ENCODE results near the gene TSPEAR. TPM values are rescaled to one million over a fixed set of nuclear protein-coding genes. Genes with fewer than 3 reads are reported as not detected.
"Not testable (repeated sequence)": the region's sequence is repeated elsewhere in the genome, so short reads cannot be mapped to it uniquely, and the experiment has no call there.

Gene TSPEAR
- total and polyA plus RNA-seq, 2 donors (not counting 1 experiment from before 2014, with no cell fraction given) = not detected

DNA sequence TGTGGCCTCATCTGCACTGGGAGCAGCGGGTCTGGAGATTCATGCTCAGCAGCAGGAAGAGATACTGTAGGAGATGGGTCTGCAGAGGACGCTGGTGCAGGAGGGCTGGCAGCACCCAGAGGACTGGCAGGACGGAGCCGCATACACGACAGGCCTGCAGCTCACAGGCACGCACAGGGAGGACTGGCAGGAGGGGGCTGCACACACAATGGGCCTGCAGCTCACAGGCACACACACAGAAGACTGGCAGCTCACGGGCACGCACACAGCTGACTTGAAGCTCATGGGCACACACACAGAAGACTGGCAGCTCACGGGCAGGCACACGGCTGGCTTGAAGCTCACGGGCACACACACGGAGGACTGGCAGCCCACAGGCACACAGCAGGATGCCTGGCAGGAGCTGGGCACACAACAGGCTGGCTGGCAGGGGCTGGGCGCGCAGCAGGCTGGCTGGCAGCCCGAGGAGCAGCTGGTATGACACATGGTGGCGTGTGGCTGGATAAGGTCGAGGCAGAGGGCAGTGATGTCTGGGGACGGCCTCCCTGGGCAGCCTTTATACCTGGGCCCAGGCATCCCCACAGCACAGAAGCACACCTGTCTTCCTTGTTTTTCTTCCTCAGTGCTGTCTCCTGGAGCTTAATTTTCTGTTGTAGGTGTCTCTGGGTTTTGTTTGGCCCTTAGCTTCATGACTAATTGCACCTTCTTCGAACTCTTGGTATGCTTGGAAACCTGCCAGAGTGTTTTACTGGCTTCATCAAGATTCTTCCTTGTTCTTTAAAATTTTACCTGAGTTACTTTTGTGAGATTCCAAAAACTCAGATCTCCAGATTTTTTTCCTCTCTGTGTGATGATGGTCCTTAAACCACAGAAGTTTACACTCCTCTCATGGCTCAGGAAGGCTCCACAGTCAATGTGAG lies 44.7 kb downstream of the TSPEAR start, which contains the start of gene KRTAP12-2:
KRTAP12-2 (minus strand) TSS at position 527 of the 920 bp plus-strand sequence; CDS start at position 486, 41 bp downstream.
- Histone ChIP-seq H3K27me3 (ENCODE audit: control insufficient read depth, insufficient read depth, low read length) (no peaks in the 10 kb centered on the region), H3K4me3 (replicated peaks in 1 of 4; ENCODE audit: control extremely low read depth in 1 of 4, insufficient read depth in 1 of 4, low read depth in 3 of 4, low read length in 4 of 4) (no peak within 1 kb of the TSS), H3K79me2 (ENCODE audit: control insufficient read depth, insufficient read depth, low read length) (no peaks in the 10 kb centered on the region), H3K9ac (ENCODE audit: insufficient read depth, low read length) (no peak within 1 kb of the TSS), H3K27ac (ENCODE audit: insufficient read depth, low read length) (no peak within 1 kb of the TSS), H3K9me3 (ENCODE audit: control insufficient read depth, insufficient read depth, low read depth, low read length) (no peaks in the 10 kb centered on the region), H2AFZ (ENCODE audit: low read length) (no peak within 1 kb of the TSS), H3K36me3 (ENCODE audit: control insufficient read depth, insufficient read depth, low read length) (no peaks in the 10 kb centered on the region), H3K4me2 (ENCODE audit: extremely low read depth, insufficient read depth, low read length) (no peak within 1 kb of the TSS), H3K4me1 (ENCODE audit: control insufficient read depth, extremely low read depth, insufficient read depth, low read length) (no peaks in the 10 kb centered on the region), H4K20me1 (ENCODE audit: control insufficient read depth, extremely low read depth, insufficient read depth, low read length) (no peaks in the 10 kb centered on the region)
- TF ChIP-seq EZH2 (IDR thresholded peaks at IDR 0.05; ENCODE audit: low read length, missing control alignments) = no peak
- TF ChIP-seq, protein P1, sequence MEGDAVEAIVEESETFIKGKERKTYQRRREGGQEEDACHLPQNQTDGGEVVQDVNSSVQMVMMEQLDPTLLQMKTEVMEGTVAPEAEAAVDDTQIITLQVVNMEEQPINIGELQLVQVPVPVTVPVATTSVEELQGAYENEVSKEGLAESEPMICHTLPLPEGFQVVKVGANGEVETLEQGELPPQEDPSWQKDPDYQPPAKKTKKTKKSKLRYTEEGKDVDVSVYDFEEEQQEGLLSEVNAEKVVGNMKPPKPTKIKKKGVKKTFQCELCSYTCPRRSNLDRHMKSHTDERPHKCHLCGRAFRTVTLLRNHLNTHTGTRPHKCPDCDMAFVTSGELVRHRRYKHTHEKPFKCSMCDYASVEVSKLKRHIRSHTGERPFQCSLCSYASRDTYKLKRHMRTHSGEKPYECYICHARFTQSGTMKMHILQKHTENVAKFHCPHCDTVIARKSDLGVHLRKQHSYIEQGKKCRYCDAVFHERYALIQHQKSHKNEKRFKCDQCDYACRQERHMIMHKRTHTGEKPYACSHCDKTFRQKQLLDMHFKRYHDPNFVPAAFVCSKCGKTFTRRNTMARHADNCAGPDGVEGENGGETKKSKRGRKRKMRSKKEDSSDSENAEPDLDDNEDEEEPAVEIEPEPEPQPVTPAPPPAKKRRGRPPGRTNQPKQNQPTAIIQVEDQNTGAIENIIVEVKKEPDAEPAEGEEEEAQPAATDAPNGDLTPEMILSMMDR (conservative IDR thresholded peaks at IDR 0.05 in 1 of 2, IDR thresholded peaks at IDR 0.05 in 1 of 2; ENCODE audit: low read depth in 1 of 2, low read length in 2 of 2) = no peak
- no peak for DNase-seq (ENCODE audit: low read depth in 2 of 2)

DNA sequence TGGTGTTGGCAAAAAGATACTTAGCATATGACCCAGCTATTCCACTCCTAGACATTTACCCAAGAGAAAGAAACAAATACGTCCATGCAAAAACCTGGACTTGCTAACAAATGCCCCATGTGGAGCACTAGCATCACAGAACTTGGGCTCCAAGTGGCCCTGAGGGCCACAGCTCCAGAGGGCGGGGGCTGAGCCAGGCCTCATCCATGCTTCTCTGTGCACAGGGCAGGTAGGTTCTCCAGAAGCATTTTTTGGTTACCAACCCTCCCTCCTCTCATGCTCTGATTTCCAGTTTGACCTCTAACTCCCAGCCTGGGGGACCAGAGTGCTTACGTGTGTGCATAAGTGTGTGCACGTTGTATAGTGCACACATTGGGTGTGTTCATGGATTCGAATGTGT lies 46.7 kb downstream of the TSPEAR start:
- no peaks in the 10 kb centered on the region for H3K9me3 ChIP-seq (ENCODE audit: control insufficient read depth, insufficient read depth, low read depth, low read length)
- no peaks in the 10 kb centered on the region for H3K36me3 ChIP-seq (ENCODE audit: control insufficient read depth, insufficient read depth, low read length)
- no peak overlapping the region for H2AFZ ChIP-seq (ENCODE audit: low read length)
- H4K20me1 ChIP-seq (ENCODE audit: control insufficient read depth, extremely low read depth, insufficient read depth, low read length) = no peaks in the 10 kb centered on the region
- TF ChIP-seq, protein P1 (conservative IDR thresholded peaks at IDR 0.05 in 1 of 2, IDR thresholded peaks at IDR 0.05 in 1 of 2; ENCODE audit: low read depth in 1 of 2, low read length in 2 of 2) = no peak
- TF ChIP-seq EZH2 (IDR thresholded peaks at IDR 0.05; ENCODE audit: low read length, missing control alignments) = no peak
- H3K4me2 ChIP-seq (ENCODE audit: extremely low read depth, insufficient read depth, low read length) = no peak overlapping the region
- no peaks in the 10 kb centered on the region for H3K79me2 ChIP-seq (ENCODE audit: control insufficient read depth, insufficient read depth, low read length)
- no peaks in the 10 kb centered on the region for H3K4me1 ChIP-seq (ENCODE audit: control insufficient read depth, extremely low read depth, insufficient read depth, low read length)
- no peak for DNase-seq (ENCODE audit: low read depth in 2 of 2)
- no peak overlapping the region for H3K9ac ChIP-seq (ENCODE audit: insufficient read depth, low read length)
- H3K27ac ChIP-seq (ENCODE audit: insufficient read depth, low read length) = no peak overlapping the region
- H3K27me3 ChIP-seq (ENCODE audit: control insufficient read depth, insufficient read depth, low read length) = no peaks in the 10 kb centered on the region
- no peak overlapping the region for H3K4me3 ChIP-seq (replicated peaks in 1 of 4; ENCODE audit: control extremely low read depth in 1 of 4, insufficient read depth in 1 of 4, low read depth in 3 of 4, low read length in 4 of 4)

DNA sequence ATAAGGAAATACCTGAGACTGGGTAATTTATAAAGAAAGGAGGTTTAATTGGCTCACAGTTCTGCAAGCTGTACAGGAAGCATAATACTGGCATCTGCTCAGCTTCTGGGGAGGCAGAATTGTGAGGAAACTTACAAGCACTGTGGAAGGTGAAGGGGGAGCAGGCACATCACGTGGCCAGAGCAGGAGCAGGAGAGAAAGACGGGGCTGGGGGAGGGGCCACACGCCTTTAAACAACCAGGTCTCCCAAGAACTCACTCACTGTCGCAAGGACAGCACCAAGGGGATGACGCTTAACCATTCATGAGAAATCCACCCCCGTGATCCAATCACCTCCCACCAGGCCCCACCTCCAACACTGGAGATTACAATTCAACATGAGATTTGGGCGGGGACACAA lies 49.8 kb downstream of the TSPEAR start:
- not testable (repeated sequence) for H3K9ac ChIP-seq (ENCODE audit: insufficient read depth, low read length); H3K4me3 ChIP-seq (replicated peaks in 1 of 4; ENCODE audit: control extremely low read depth in 1 of 4, insufficient read depth in 1 of 4, low read depth in 3 of 4, low read length in 4 of 4); H2AFZ ChIP-seq (ENCODE audit: low read length); H4K20me1 ChIP-seq (ENCODE audit: control insufficient read depth, extremely low read depth, insufficient read depth, low read length); H3K36me3 ChIP-seq (ENCODE audit: control insufficient read depth, insufficient read depth, low read length); H3K79me2 ChIP-seq (ENCODE audit: control insufficient read depth, insufficient read depth, low read length); H3K4me2 ChIP-seq (ENCODE audit: extremely low read depth, insufficient read depth, low read length); H3K4me1 ChIP-seq (ENCODE audit: control insufficient read depth, extremely low read depth, insufficient read depth, low read length); H3K9me3 ChIP-seq (ENCODE audit: control insufficient read depth, insufficient read depth, low read depth, low read length); H3K27me3 ChIP-seq (ENCODE audit: control insufficient read depth, insufficient read depth, low read length); DNase-seq (ENCODE audit: low read depth in 2 of 2); H3K27ac ChIP-seq (ENCODE audit: insufficient read depth, low read length)

Measured in fibroblast of lung (primary cell).